ENCODE data around the gene KLHL29.
"Not testable (repeated sequence)": the region's sequence is repeated elsewhere in the genome, so short reads cannot be mapped to it uniquely, and the experiment has no call there.

The KLHL29 gene

DNA sequence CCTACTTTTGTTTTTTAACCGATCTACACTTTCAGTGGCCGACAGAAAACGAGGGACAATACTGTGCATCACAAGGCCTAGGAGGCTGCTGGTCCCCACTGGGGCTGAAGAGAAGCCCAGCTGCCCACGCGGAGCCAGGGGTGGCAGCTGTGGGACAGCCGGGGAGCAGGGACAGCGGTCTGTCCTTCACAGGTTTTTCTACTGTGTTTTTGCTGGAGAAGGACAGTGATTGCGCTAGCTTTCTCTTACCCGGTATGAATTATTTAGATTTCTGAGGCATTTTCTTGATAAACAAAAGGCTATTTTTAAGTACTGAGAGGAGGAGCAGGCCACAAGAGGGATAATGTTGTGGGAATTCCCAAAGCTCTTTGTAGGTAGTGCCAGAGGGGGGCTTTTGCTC, 322.1 kb downstream of the KLHL29 start:
- no peak for DNase-seq

- DNase-seq: no peak
These were observed 323.8 kb downstream of the KLHL29 start for GRCh38 chr2:23708771-23709170.

DNA sequence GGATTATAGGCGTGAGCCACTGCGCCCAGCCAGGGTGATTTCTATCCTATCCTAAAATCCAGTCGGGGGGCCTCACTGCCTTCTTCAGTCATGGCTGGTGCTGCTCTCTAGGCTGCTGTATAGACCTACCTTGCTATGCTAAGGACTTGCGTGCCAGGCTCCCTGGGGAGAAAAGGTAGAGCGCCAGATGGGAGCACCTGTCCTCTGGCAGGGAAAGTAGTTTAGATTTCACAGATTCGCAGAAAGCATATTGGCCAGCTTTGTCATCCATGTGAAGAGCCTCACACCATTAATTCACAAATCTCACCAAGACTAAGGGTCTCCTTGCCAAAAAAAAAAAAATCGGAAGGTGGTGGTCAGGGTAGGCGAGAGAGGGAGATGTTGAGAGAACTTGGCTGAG, 324.3 kb downstream of the KLHL29 start:
- DNase-seq: no peak

DNA sequence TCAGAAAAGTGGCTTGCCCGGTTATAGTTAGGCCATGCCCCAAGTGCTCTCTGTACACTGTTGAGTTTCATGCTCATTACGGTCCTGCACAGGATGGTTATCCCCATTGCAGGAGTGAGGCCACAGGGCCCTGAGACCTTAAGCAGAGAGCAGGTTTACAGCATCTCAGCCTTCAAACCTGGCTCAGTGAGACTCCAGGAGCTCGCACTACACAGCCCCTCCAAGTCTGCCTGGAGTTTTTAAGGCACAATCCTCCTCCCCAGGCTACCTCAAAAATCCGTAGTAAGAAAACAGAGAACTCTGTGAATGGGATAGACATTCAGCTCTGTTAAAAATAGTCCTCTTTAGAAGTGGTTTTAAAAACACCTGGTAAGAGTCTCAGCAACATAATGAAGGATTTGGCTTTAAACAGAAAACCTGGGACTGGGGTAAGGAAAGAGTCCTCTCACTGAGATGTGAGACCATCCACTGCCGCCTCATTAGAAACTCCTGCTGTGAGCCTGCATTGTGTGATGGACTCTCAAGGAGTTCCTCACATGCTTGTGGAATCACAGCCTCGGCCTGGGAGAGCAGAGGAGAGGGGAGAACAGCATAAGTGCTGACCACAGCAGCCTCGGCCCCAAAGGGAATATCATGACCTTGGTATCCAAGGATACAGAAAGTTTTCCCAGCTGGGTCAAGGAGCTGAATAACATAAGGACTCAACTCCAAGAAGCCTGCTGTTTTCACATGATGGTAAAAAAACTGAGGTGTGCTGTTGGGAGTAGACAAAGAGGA, 327.2 kb downstream of the KLHL29 start:
- DNase-seq: peak; percentile 22

DNA sequence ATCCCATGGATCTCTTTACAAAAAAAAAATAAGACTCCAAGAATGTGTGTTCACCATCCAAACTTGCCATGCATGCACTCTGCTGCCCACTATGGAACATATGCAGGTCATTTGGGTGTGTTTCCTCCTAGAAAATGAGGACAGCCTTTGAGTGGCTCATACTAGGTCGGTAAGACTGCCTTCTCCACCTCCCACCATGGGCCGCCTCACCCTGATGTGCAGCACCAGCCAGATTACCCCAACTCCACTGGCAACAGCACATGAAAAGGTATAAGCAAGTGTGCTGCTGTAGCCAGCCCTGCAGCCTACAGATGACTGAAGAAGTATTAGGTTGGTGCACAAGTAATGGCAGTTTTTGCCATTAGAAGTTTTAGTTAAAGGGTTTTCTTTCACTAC, 327.8 kb downstream of the KLHL29 start:
- DNase-seq: no peak

DNA sequence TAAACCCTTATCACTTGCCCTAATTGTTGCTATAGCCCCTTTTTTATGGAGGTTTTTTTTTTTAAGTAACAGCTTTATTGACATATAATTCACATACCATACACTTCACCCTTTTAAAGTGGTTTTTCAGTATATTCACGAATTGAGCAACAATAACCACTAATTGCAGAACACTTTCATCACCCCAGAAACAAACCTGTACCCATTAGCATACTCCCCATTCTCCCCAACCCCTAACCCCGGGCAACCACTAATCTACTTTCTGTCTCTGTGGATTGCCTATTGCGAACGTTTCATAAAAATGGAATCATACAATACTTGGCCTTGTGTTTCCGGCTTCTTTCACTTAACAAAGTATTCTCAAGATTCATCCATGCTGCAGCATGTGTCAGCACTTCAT, 328.4 kb downstream of the KLHL29 start:
- DNase-seq: no peak

GRCh38 chr2:23718931-23719700, 334.1 kb downstream of the KLHL29 start:
- DNase-seq: no peak

GRCh38 chr2:23719716-23720115, 334.7 kb downstream of the KLHL29 start:
- no peak for DNase-seq

DNA sequence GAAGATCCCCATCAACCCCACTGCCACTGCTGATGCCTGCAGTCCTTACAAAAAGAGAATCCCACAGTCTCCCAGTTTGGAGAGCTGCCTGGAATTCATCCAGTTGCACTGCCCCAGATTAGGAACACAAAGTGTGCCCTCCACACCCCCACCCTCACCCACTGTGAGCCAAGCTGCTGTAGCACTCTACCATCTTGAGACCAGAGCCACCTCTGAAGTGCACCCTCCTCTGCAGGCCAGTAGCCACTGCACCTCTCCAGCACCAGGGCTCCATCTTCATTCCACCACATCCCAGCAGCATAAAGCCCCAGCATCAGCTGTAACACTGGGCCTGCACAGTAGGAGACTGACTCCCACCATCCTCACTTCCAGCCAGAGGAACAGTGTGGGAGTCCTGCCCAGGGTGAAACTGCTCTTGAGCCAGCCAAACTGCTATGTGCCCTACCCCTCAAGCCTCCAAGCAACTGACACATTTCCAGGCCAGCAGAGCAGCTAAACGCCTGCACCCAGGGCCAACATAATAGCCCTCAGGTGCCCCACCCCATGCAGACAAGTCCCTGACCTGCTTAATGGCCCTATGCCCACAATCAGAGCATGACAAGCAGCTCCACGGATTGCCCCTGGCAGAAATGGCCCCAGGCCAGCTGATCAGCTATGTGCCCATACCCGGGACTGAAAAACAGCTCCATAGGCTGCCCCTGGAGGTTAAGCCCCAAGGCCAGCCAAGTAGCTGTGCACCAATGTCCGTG, 335.9 kb downstream of the KLHL29 start:
- DNase-seq: no peak

GRCh38 chr2:23721454-23721826, 336.5 kb downstream of the KLHL29 start:
- no peak for DNase-seq

DNA sequence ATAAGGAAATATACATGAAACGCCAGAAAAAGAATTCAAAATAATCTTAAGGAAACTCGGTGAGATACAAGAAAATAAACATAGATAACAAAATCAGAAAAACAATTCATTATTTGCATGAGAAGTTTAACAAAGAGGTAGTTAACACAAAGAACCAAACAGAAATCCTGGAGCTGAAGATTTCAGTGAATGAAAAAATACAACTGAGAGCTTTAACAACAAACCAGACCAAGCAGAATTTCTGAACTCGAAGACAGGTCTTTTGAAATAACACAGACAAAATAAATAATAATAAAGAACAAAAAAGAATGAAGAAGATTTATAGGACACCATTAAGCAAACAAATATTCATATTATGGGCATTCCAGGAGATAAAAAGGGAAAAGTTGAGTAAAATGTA, 337.3 kb downstream of the KLHL29 start:
- DNase-seq: no peak

DNA sequence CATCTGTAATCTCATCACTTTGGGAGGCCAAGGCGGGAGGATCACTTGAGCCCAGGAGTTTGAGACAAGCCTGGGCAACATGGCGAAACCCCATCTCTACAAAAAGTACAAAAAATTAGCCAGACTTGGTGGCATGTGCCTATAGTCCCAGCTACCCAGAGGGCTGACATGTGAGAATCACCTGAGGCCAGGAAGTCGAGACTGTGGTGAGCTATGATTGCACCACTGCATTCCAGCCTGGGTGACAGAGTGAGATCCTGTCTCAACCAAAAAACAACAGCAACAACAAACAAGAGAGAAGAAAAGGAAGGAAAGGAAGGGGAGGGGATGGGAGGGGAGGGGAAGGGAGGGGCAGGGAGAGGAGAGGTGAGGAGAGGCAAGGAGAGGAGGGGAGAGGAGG, 338.1 kb downstream of the KLHL29 start:
- DNase-seq: not testable (repeated sequence)

DNA sequence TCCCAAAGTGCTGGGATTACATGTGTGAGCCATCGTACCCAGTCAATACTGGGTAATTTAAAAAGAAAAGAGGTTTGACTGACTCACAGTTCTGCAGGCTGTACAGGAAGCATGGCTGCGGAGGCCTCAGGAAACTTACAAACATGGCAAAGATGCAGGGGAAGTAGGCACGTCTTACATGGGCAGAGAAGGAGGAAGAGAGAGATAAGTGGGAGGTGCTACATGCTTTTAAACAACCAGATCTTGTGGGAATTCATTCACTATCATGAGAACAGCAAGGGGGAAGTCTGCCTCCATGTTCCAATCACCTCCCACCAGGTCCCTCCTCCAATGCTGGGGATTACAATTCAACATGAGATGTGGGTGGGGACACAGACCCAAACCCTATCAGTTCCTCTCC, 349.4 kb downstream of the KLHL29 start:
- no peak for DNase-seq

- DNase-seq: not testable (repeated sequence)
These were observed 351.8 kb downstream of the KLHL29 start for GRCh38 chr2:23736783-23737182.

- no peak for DNase-seq
These were observed 360.2 kb downstream of the KLHL29 start for GRCh38 chr2:23745068-23745725.

- DNase-seq: no peak
These were observed 360.7 kb downstream of the KLHL29 start for GRCh38 chr2:23745726-23746105.

DNA sequence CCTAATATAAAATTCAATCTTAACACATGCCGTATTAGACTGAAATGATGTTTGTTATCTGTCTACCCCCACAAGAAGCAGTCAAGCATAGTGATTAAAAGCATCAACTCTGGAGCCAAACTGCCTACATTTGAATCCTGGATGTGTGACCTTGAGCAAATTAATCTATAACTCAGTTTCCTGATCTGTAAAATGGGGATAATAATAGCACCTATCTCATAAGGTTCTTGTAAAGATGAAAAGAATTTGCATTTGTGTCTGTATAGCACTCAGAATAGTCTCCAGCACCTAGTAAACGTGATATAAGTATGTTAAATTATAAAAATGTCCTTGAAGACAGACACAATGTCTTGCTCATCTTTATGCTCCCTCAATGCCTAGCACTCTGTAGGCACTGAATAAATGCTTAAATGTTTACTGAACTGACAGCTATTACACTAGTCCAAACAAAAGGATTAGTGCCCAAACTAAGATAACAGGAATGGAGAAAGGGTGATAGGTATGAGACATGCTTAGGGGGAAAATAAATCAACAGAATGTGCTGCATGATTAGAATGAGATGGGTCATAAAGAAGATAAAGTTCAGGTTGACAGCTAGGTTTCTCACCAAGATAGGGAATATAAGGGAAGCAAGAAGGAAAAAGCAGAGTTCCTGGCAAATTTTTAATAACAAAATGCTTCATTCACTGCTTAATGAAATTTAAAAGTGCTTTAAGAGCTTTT, 361.3 kb downstream of the KLHL29 start:
- no peak for DNase-seq

GRCh38 chr2:23751747-23752265, 366.8 kb downstream of the KLHL29 start:
- DNase-seq: peak; percentile 2

- DNase-seq: no peak
These were observed 368.5 kb downstream of the KLHL29 start for GRCh38 chr2:23753291-23754010.

DNA sequence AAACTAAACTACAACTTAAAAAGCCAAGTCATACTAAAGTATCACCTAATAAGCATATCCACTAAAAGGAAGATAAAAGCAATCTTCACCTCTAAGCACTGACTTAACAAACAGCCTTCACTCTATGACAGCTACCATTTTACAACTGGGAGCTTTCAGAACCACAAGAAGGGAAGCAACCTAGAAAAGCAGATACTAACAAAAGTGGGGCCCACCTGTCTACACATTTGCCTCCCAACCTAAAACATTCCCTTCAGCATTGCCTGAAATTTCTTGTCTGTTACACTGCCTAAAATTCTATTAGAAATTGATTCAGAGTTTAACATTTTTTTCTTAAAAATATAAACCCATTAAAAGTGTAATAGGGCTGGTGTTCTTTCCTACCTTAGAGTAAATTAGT, 370.0 kb downstream of the KLHL29 start:
- DNase-seq: no peak

GRCh38 chr2:23756593-23757292, 371.8 kb downstream of the KLHL29 start:
- no peak for DNase-seq
